Loucy (cell line): ENCODE data around the gene TTLL12.
A peak's percentile ranks its signal among the peaks of the same experiment; 100 is the strongest.

Experiments
- H2AFZ ChIP-seq: fragments of 200-600 bp; sonication (generic); 2 replicates; pipeline ENCODE4 v1.6.0; 2016; ENCODE audit warnings: antibody characterized with exemption, mild to moderate bottlenecking, low read length, moderate library complexity
- H3F3A ChIP-seq: fragments of 200-600 bp; 2 replicates; pipeline ENCODE4 v1.6.0; 2016; ENCODE audit warnings: antibody characterized with exemption, low read depth, mild to moderate bottlenecking
- H3K27me3 ChIP-seq: fragments of 200-600 bp; sonication (generic); 2 replicates; pipeline ENCODE4 v1.6.1; 2014; ENCODE audit warnings: low read length, mild to moderate bottlenecking; ENCODE audit not compliant: insufficient read depth, poor library complexity, severe bottlenecking
- H3K36me3 ChIP-seq: fragments of 200-600 bp; sonication (generic); 2 replicates; pipeline ENCODE4 v1.6.1; 2016; ENCODE audit warnings: low read length; ENCODE audit not compliant: insufficient read depth
- H3K4me1 ChIP-seq: fragments of 200-600 bp; sonication (generic); 2 replicates; pipeline ENCODE4 v1.5.1; 2014; ENCODE audit warnings: low read length, mild to moderate bottlenecking; ENCODE audit not compliant: insufficient read depth, poor library complexity, severe bottlenecking
- H3K4me2 ChIP-seq: fragments of 200-600 bp; sonication (generic); 2 replicates; pipeline ENCODE4 v1.6.0; 2014; ENCODE audit warnings: antibody characterized with exemption, low read length, low read depth, mild to moderate bottlenecking; ENCODE audit not compliant: poor library complexity, severe bottlenecking
- H3K4me3 ChIP-seq: fragments of 200-600 bp; sonication (generic); 2 replicates; pipeline ENCODE4 v1.5.1; 2014; ENCODE audit warnings: low read length, mild to moderate bottlenecking, mixed read lengths; ENCODE audit not compliant: poor library complexity, severe bottlenecking
- H3K79me2 ChIP-seq: fragments of 200-600 bp; sonication (generic); 2 replicates; pipeline ENCODE4 v1.6.1; 2014; ENCODE audit warnings: low read length; ENCODE audit not compliant: insufficient read depth
- H3K9ac ChIP-seq: fragments of 200-600 bp; sonication (generic); 2 replicates; pipeline ENCODE4 v1.6.0; 2014; ENCODE audit warnings: mild to moderate bottlenecking, low read depth, low read length, moderate library complexity; ENCODE audit not compliant: poor library complexity, severe bottlenecking
- H3K9me2 ChIP-seq: fragments of 200-600 bp; sonication (generic); replicated peaks from 2 replicates; pipeline ENCODE4 v1.6.1; 2016; ENCODE audit warnings: low read depth, low read length, mixed read lengths
- H3K9me3 ChIP-seq: fragments of 200-600 bp; sonication (generic); 2 replicates; pipeline ENCODE4 v1.6.1; 2014; ENCODE audit warnings: mild to moderate bottlenecking, antibody characterized with exemption, low read length, low read depth; ENCODE audit not compliant: insufficient read depth
- H4K20me1 ChIP-seq: fragments of 200-600 bp; sonication (generic); 2 replicates; pipeline ENCODE4 v1.6.0; 2014; ENCODE audit warnings: antibody characterized with exemption, low read length, mild to moderate bottlenecking; ENCODE audit not compliant: insufficient read depth, poor library complexity, severe bottlenecking
- CTCF ChIP-seq: fragments of 200-600 bp; sonication (generic); conservative IDR thresholded peaks from 2 replicates; pipeline ENCODE4 v1.5.1; 2014; ENCODE audit warnings: mild to moderate bottlenecking, antibody characterized with exemption, low read length
- EZH2phosphoT487 ChIP-seq: fragments of 200-600 bp; IDR thresholded peaks from 2 replicates; pipeline ENCODE4 v1.6.1; 2018; ENCODE audit warnings: antibody characterized with exemption, mild to moderate bottlenecking, moderate library complexity, borderline replicate concordance

Gene TTLL12

DNA sequence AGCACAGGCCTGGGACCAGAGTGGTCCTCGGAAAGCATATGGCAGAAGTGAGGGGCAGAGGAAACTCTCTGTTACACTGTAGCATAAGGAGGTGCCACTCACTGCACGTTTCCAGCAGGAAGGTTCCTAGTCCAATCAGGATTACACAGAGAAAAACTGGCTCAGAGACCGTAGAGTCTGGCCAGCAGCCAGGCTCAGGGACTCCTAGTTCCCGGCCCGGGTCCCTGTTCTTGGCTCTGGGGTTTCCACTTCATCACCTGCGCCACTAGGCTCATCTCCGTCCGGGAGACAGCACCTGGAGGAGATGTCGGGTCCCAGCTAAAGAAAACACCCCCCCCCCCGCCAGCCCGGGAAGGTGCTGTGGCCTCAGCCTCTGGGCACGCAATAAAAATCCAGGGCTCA is 1.1 kb downstream of the TTLL12 start:
- no peak for TF ChIP-seq CTCF
- no peak for TF ChIP-seq EZH2phosphoT487
- peaks cover 9% of the 10 kb centered on the region for H4K20me1 ChIP-seq

GRCh38 chr22:43183496-43184277 is 3.2 kb downstream of the TTLL12 start:
- peak overlapping the region; percentile 38 for H3K4me3 ChIP-seq
- no peaks in the 10 kb centered on the region for H3K9me2 ChIP-seq
- H3K36me3 ChIP-seq = no peaks in the 10 kb centered on the region; the same call in 1 of the 2 replicates
- H4K20me1 ChIP-seq = peaks cover 9% of the 10 kb centered on the region
- no peaks in the 10 kb centered on the region for H3K9me3 ChIP-seq
- H3K4me1 ChIP-seq = peaks cover 33% of the 10 kb centered on the region
- no peaks in the 10 kb centered on the region for H3F3A ChIP-seq
- H3K4me2 ChIP-seq = peak overlapping the region; percentile 59
- H3K9ac ChIP-seq = peak overlapping the region; percentile 60
- no peaks in the 10 kb centered on the region for H3K27me3 ChIP-seq
- H3K79me2 ChIP-seq = peaks cover 32% of the 10 kb centered on the region
- H2AFZ ChIP-seq = no peak overlapping the region
- TF ChIP-seq EZH2phosphoT487 (no peak), CTCF (no peak)

More for the DNA sequence above, 1.1 kb downstream of the TTLL12 start:
- Histone ChIP-seq H3K4me3 (peak overlapping the region; percentile 91), H2AFZ (no peak overlapping the region), H3F3A (no peaks in the 10 kb centered on the region), H3K36me3 (no peaks in the 10 kb centered on the region), H3K9me2 (no peaks in the 10 kb centered on the region), H3K9me3 (no peaks in the 10 kb centered on the region), H3K4me1 (peaks cover 33% of the 10 kb centered on the region), H3K9ac (peak overlapping the region; percentile 89), H3K4me2 (peak overlapping the region; percentile 91), H3K79me2 (peaks cover 32% of the 10 kb centered on the region), H3K27me3 (peaks cover 1% of the 10 kb centered on the region)

GRCh38 chr22:43182726-43183125 is 4.2 kb downstream of the TTLL12 start:
- no peaks in the 10 kb centered on the region; the same call in 1 of the 2 replicates for H3K36me3 ChIP-seq

More at GRCh38 chr22:43182726-43183125, 4.2 kb downstream of the TTLL12 start:
- H3K9me2 ChIP-seq = no peaks in the 10 kb centered on the region
- no peak overlapping the region for H2AFZ ChIP-seq
- no peak overlapping the region for H3K9ac ChIP-seq
- H4K20me1 ChIP-seq = peaks cover 9% of the 10 kb centered on the region
- TF ChIP-seq CTCF (no peak), EZH2phosphoT487 (no peak)
- no peaks in the 10 kb centered on the region for H3K27me3 ChIP-seq
- H3K79me2 ChIP-seq = peaks cover 32% of the 10 kb centered on the region
- H3K4me3 ChIP-seq = no peak overlapping the region
- H3F3A ChIP-seq = no peaks in the 10 kb centered on the region
- peaks cover 28% of the 10 kb centered on the region for H3K4me1 ChIP-seq
- H3K9me3 ChIP-seq = no peaks in the 10 kb centered on the region
- H3K4me2 ChIP-seq = no peak overlapping the region
